Tibial nerve (tissue), 4 donors: Measurements from ENCODE around the gene KPNA3. TPM values are rescaled to one million over a fixed set of nuclear protein-coding genes. Genes with fewer than 3 reads are reported as not detected.
"Not testable (repeated sequence)": the region's sequence is repeated elsewhere in the genome, so short reads cannot be mapped to it uniquely, and the experiment has no call there.

Source experiments
- DNase-seq, 2 donors: peaks; one replicate each; pipeline ENCODE4 v3.0.0-alpha.2; 2019; ENCODE audit warnings: low spot score in 2 of 2
- H3K27ac ChIP-seq, 4 donors: fragments of 200-600 bp; sonication (generic) in 3 of 4; one replicate each; pipeline ENCODE4 v1.5.1; 2017 to 2019; ENCODE audit warnings: mild to moderate bottlenecking in 1 of 4
- H3K27me3 ChIP-seq, 2 donors: fragments of 200-600 bp; sonication (generic) in 1 of 2; one replicate each; pipeline versions ENCODE4 v1.5.1 to v1.6.0; 2017 to 2019
- H3K36me3 ChIP-seq, 3 donors: fragments of 200-600 bp; sonication (generic); one replicate each; pipeline ENCODE4 v1.5.1; 2018 to 2019
- H3K4me1 ChIP-seq, 4 donors: fragments of 200-600 bp; sonication (generic) in 3 of 4; one replicate each; pipeline ENCODE4 v1.5.1; 2017 to 2019
- H3K4me3 ChIP-seq, 4 donors: fragments of 200-600 bp; sonication (generic) in 3 of 4; one replicate each; pipeline ENCODE4 v1.5.1; 2017 to 2019; ENCODE audit warnings: mild to moderate bottlenecking in 1 of 4, moderate library complexity in 1 of 4
- H3K9me3 ChIP-seq, 4 donors: fragments of 200-600 bp; sonication (generic) in 3 of 4; one replicate each; pipeline ENCODE4 v1.5.1; 2017 to 2019
- EP300 ChIP-seq, 2 donors: sonication (generic); formaldehyde crosslinking; IDR thresholded peaks; one replicate each; pipeline ENCODE4 v1.6.1; 2017; ENCODE audit warnings: antibody characterized with exemption in 2 of 2, mild to moderate bottlenecking in 1 of 2
- POLR2A ChIP-seq, 2 donors: fragments of 450-650 bp; IDR thresholded peaks; one replicate each; pipeline ENCODE4 v1.6.1; 2017; ENCODE audit warnings: antibody characterized with exemption in 2 of 2, mild to moderate bottlenecking in 2 of 2, moderate library complexity in 2 of 2
- WGBS, 2 donors: methylation state at CpG; one replicate each; pipeline ENCODE4 v1.1.5; 2018; 5-methylcytosine and 5-hydroxymethylcytosine counted together
- total RNA-seq, 4 donors: library from RNA; depleted of rRNA; stranded (reverse); fragments of >200 nt; gene quantifications; one replicate each; pipeline ENCODE4 v1.1.0, GENCODE V29; 2016
- TF ChIP-seq, protein P1 (sequence below), 5 experiments: fragments of 200-600 bp in 3 of 5; fragments of 450-650 bp in 2 of 5; sonication (generic) in 3 of 5; IDR thresholded peaks; one replicate each; pipeline ENCODE4 v1.5.1; 2016 to 2019; ENCODE audit warnings: antibody characterized with exemption in 5 of 5, mild to moderate bottlenecking in 3 of 5, moderate library complexity in 2 of 5

The KPNA3 gene
- total RNA-seq, 4 donors from 2014 or later, result 19.8 to 29.9 (median 23.2) TPM

DNA sequence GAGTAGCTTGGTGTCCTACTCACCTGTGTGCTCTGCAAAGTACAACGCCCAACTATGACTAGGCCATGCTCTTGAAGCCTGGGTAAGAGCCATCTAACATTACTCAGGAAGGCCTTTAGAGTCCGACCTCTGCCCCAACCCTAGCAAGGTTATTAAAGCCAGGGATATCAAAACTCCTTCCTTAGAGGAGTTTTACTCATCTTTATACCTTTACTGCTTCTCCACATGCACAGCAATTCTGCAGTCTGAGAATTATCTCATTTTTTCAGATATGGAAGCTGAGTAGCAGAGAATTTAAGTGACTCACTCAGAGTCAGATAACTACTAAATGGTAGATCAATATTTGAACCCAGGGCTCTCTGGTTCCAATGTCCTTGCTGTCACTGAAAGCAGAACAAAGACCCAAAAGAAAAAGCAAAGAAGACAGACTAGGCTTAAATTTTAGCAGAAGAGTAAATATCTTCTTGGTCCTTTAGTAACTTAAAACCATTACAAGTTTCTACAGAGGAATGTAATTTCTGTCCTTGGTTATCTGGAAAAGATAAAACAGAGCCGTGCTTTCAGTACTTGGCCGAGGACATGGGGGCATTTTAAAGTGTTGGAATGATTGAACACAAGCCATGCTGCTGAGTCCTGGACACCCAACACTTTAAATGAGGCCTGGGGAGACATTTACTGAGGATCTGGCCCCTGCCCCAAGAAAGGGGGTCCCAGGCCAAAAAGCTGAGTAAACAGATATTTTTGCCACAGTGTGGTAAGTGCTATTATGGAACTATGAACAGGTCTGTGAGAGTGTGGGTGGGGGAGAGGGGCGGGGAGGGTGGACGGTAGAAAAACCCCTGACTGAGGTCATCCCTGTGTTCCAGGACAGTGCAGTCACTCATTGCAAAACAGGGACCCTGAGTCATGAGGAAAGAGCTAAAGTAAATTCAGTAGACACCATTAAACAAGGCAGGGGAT is 18.4 kb upstream of the KPNA3 start:
- Histone ChIP-seq H3K4me1 (no peaks in the 10 kb centered on the region), H3K27ac (no peak overlapping the region), H3K4me3 (no peak overlapping the region), H3K27me3 (peaks cover 0 to 4% of the 10 kb centered on the region in 2 donors), H3K9me3 (no peaks in the 10 kb centered on the region), H3K36me3 (no peaks in the 10 kb centered on the region)
- no peak for DNase-seq
- WGBS, 2 donors, result 57 to 58% methylated on average over 6 of the region's 6 CpGs
- TF ChIP-seq EP300 (IDR thresholded peaks at IDR 0.05) (no peak), POLR2A (IDR thresholded peaks at IDR 0.05) (no peak)
- TF ChIP-seq, protein P1, sequence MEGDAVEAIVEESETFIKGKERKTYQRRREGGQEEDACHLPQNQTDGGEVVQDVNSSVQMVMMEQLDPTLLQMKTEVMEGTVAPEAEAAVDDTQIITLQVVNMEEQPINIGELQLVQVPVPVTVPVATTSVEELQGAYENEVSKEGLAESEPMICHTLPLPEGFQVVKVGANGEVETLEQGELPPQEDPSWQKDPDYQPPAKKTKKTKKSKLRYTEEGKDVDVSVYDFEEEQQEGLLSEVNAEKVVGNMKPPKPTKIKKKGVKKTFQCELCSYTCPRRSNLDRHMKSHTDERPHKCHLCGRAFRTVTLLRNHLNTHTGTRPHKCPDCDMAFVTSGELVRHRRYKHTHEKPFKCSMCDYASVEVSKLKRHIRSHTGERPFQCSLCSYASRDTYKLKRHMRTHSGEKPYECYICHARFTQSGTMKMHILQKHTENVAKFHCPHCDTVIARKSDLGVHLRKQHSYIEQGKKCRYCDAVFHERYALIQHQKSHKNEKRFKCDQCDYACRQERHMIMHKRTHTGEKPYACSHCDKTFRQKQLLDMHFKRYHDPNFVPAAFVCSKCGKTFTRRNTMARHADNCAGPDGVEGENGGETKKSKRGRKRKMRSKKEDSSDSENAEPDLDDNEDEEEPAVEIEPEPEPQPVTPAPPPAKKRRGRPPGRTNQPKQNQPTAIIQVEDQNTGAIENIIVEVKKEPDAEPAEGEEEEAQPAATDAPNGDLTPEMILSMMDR (IDR thresholded peaks at IDR 0.05), result no peak

DNA sequence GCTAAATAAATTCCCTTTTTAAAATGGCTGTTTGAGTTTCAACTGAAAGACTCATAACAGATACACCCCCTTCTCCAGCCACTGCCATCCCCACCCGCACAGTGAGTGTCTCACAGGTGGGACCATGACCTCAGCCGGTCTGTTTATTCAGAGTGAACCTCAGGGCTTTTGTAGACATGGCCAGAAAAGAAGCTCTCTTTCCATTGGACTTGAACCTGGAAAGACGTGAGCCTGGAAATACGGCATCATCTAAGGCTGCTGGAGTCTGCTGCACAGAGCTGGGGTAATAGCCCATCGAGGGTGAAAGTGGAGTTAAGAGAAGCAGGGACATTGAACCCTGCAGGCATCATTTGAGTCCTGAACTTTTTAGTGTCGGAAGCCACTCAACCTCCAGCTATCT is 15.2 kb upstream of the KPNA3 start:
- WGBS, 2 donors, result 41 to 46% methylated on average over 6 of the region's 6 CpGs
- peaks cover 0 to 4% of the 10 kb centered on the region in 2 donors for H3K27me3 ChIP-seq
- H3K27ac ChIP-seq, result no peak overlapping the region
- no peaks in the 10 kb centered on the region for H3K36me3 ChIP-seq
- H3K9me3 ChIP-seq, result no peaks in the 10 kb centered on the region
- TF ChIP-seq POLR2A (IDR thresholded peaks at IDR 0.05) (no peak), EP300 (IDR thresholded peaks at IDR 0.05) (no peak)
- H3K4me1 ChIP-seq, result no peaks in the 10 kb centered on the region
- no peak for DNase-seq
- no peak overlapping the region for H3K4me3 ChIP-seq

DNA sequence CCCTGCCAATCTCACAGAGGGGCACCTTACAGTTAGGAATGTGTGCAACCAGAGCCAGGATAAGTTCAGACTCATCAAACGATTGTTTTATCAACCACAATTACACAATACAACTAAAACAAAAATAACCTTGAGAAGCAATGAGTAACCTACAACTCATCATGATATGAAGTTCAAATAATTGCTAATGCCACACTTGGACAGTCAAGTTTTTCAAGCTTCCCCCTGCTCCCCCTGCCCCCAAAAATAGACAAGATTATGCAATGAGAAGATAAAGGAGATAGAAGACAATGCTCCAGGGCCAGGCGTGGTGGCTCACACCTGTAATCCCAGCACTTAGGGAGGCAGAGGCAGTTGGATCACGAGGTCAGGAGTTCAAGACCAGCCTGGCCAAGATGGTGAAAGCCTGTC is 13.6 kb upstream of the KPNA3 start:
- 72 to 78% methylated on average over 3 of the region's 3 CpGs for WGBS, 2 donors
- Histone ChIP-seq H3K27ac (no peak overlapping the region), H3K4me3 (no peak overlapping the region), H3K4me1 (no peaks in the 10 kb centered on the region), H3K27me3 (peaks cover 0 to 4% of the 10 kb centered on the region in 2 donors), H3K36me3 (no peaks in the 10 kb centered on the region), H3K9me3 (no peaks in the 10 kb centered on the region)
- DNase-seq, result no peak
- TF ChIP-seq EP300 (IDR thresholded peaks at IDR 0.05), result no peak
- TF ChIP-seq, protein P1 (IDR thresholded peaks at IDR 0.05), result no peak
- TF ChIP-seq POLR2A (IDR thresholded peaks at IDR 0.05), result no peak

DNA sequence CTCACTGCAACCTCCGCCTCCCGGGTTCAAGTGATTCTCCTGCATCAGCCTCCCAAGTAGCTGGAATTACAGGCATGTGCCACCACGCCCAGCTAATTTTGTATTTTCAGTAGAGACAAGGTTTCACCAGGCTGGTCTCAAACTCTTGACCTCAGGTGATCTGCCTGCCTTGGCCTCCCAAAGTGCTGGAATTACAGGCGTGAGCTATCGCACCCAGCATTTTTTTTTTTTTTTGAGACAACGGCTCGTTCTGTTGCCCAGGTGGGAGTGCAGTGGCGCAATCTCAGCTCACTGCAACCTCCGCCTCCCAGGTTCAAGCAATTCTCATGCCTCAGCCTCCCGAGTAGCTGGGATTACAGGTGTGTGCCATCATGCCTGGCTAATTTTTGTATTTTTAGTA is 10.6 kb upstream of the KPNA3 start:
- not testable (repeated sequence) for H3K4me1 ChIP-seq, H3K27ac ChIP-seq, DNase-seq, H3K36me3 ChIP-seq, H3K4me3 ChIP-seq, H3K27me3 ChIP-seq, H3K9me3 ChIP-seq
- WGBS, 2 donors, result 89 to 92% methylated on average over 10 of the region's 10 CpGs

DNA sequence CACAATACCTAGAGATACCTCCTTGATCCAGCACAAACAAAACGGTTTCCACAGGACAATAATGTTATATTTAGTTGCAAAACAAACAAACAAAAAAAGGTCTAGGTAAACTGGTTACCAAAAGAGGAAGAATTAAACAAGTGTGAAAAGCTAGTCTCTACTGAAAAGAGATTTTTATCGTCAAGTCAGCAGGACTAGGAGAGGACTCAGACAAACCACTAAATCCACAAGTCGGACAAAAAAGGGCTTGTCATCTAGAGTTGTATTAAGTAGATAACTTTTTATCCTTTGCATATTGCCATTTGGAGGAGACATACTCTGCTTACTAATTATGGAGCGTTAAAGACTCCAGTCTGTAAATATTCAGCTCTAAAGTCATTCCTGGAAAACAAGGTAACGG is 9.9 kb upstream of the KPNA3 start:
- H3K9me3 ChIP-seq, result no peaks in the 10 kb centered on the region
- H3K36me3 ChIP-seq, result no peaks in the 10 kb centered on the region
- H3K4me1 ChIP-seq, result no peaks in the 10 kb centered on the region
- no peaks in the 10 kb centered on the region for H3K27me3 ChIP-seq
- no peak for TF ChIP-seq POLR2A (IDR thresholded peaks at IDR 0.05)
- no peak for TF ChIP-seq EP300 (IDR thresholded peaks at IDR 0.05)
- TF ChIP-seq, protein P1 (IDR thresholded peaks at IDR 0.05), result no peak
- 69 to 80% methylated on average over 5 of the region's 5 CpGs for WGBS, 2 donors
- no peak overlapping the region for H3K4me3 ChIP-seq
- H3K27ac ChIP-seq, result no peak overlapping the region
- DNase-seq, result no peak
